Lower leg skin (tissue), 4 donors: ENCODE data around the gene ZPBP2. TPM values are rescaled to one million over a fixed set of nuclear protein-coding genes. Genes with fewer than 3 reads are reported as not detected.
"Not testable (repeated sequence)": the region's sequence is repeated elsewhere in the genome, so short reads cannot be mapped to it uniquely, and the experiment has no call there.

Source experiments
- DNase-seq, 2 donors: peaks; one replicate each; pipeline ENCODE4 v3.0.0-alpha.2; 2019; ENCODE audit warnings: low spot score in 2 of 2
- H3K4me3 ChIP-seq: fragments of 200-600 bp; sonication (generic); 2 replicates; pipeline ENCODE4 v1.5.1; 2017; ENCODE audit warnings: mild to moderate bottlenecking, low read depth; ENCODE audit not compliant: poor library complexity, severe bottlenecking
- POLR2A ChIP-seq, 2 donors: fragments of 450-650 bp; IDR thresholded peaks; one replicate each; pipeline ENCODE4 v1.6.1; 2016 to 2017; ENCODE audit warnings: antibody characterized with exemption in 2 of 2, mild to moderate bottlenecking in 1 of 2, moderate library complexity in 1 of 2
- WGBS, 2 donors: methylation state at CpG; one replicate each; pipeline ENCODE4 v1.1.5; 2018; 5-methylcytosine and 5-hydroxymethylcytosine counted together
- intact Hi-C: fragments of 100-400 bp; cut with DNase I; formaldehyde crosslinking; loops from one replicate; pipeline ENCODE4 v1.15.0; 2023; ENCODE audit warnings: low total_unique reads
- total RNA-seq, 4 donors: library from RNA; depleted of rRNA; stranded (reverse); fragments of >200 nt; gene quantifications; one replicate each; pipeline ENCODE4 v1.1.0, GENCODE V29; 2016
- TF ChIP-seq, protein P1 (sequence below), 3 donors: fragments of 450-650 bp; IDR thresholded peaks; one replicate each; pipeline ENCODE4 v1.5.1; 2016; ENCODE audit warnings: antibody characterized with exemption in 3 of 3, mild to moderate bottlenecking in 3 of 3, moderate library complexity in 2 of 3

ZPBP2 gene
- total RNA-seq, 4 donors from 2014 or later = not detected

DNA sequence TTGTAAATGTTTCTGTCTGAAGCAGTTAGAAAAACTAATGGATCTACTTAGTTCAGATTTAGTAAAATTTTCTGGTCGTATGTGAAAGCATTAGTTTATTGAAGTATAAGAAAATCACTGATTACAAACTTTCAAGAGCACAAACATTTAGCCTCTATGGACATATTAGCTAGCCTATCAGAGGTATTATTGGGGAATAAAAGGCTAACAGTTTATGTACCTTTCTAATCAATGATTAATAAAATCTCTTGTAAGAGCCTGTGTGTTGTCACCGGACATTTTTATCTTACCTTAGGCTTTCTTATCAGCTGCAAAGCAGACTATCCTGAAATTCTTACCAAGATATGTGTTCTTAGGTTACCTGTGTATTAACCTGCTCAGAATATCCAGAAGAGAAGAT lies 21.2 kb downstream of the ZPBP2 start:
- H3K4me3 ChIP-seq = no peak overlapping the region
- WGBS, 2 donors = 39 to 55% methylated on average over 2 of the region's 2 CpGs
- no peak for DNase-seq
- TF ChIP-seq POLR2A (IDR thresholded peaks at IDR 0.05) = no peak
- TF ChIP-seq, protein P1, sequence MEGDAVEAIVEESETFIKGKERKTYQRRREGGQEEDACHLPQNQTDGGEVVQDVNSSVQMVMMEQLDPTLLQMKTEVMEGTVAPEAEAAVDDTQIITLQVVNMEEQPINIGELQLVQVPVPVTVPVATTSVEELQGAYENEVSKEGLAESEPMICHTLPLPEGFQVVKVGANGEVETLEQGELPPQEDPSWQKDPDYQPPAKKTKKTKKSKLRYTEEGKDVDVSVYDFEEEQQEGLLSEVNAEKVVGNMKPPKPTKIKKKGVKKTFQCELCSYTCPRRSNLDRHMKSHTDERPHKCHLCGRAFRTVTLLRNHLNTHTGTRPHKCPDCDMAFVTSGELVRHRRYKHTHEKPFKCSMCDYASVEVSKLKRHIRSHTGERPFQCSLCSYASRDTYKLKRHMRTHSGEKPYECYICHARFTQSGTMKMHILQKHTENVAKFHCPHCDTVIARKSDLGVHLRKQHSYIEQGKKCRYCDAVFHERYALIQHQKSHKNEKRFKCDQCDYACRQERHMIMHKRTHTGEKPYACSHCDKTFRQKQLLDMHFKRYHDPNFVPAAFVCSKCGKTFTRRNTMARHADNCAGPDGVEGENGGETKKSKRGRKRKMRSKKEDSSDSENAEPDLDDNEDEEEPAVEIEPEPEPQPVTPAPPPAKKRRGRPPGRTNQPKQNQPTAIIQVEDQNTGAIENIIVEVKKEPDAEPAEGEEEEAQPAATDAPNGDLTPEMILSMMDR (IDR thresholded peaks at IDR 0.05) = no peak
- intact Hi-C loops = no loop called here

DNA sequence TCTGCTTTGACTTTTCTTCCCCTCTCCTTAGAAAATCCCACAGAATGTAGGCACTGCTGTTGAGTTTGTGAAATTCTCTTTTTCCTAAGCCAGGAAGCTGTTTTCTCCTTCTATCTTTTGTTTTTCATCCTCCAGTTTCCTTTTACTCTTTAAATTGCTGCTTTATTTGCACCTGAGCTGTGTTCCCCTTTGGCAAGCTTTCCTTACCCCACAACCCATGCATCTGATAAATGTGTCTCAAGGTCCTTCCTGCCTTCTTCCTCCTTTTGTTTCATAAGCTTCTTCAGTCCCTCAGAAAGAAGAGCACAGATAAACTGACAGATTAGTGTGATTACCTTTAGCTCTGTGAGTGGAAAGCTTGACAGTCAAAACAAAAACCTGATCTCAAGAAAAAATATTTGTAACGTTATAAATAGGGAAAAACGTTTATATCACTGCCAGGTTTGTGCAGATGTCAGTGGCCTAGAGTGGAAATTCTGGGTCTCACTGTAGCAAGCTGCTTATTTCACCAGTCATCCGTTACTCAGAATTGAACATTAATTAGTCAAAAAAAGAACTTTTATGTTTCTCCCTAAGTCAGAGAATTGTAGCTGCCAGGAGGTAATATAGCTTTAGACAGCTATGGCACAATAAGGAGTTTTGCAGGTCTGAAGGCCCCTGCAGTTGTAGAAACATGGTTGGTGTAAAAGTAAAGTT lies 26.8 kb downstream of the ZPBP2 start:
- TF ChIP-seq, protein P1 (IDR thresholded peaks at IDR 0.05) = no peak
- TF ChIP-seq POLR2A (IDR thresholded peaks at IDR 0.05) = no peak
- H3K4me3 ChIP-seq = no peak overlapping the region
- intact Hi-C loops = no loop called here
- DNase-seq = no peak
- WGBS, 2 donors = 25 to 26% methylated on average over 3 of the region's 3 CpGs

DNA sequence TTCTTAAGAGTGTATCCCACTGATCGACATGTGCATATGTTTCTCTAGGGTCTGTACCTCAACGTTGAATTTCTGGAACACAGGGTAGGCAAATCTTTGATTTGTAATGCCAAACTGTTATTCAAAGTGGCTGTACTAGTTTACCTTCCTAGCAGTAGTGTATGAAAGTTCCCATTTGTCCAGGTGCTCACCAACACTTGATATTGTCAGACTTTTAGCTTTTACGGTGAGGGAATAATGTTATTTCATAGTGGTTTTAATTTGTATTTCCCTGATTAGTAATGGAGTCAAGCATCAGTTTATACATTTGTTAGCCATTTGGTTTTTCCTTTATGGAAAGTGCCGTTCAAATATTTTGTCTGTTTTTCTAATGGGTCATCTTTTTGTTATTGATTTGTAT lies 30.1 kb downstream of the ZPBP2 start:
- TF ChIP-seq, protein P1 (IDR thresholded peaks at IDR 0.05) = no peak
- TF ChIP-seq POLR2A (IDR thresholded peaks at IDR 0.05) = no peak
- DNase-seq = no peak
- intact Hi-C loops = no loop called here
- 95 to 96% methylated on average over 4 of the region's 4 CpGs for WGBS, 2 donors
- H3K4me3 ChIP-seq = no peak overlapping the region

DNA sequence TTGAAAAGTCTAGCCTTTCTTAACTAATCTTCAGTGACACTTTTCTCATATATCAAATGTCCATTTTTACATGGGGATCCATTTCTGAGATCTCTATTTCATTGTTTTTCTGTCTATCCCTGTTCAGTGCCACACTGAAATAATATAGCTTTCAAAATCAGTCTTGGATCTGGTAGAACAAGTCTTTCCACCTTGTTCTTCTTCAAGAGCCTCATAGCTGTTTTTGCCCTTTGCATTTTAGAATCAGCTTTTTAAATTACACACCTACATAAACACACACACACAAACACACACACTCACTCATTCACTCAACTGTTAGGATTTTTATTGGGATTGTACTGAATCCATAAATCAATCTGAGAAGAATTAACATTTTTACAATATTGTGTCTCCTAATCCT lies 31.2 kb downstream of the ZPBP2 start:
- intact Hi-C loops = no loop called here
- DNase-seq = no peak
- TF ChIP-seq, protein P1 (IDR thresholded peaks at IDR 0.05) = no peak
- TF ChIP-seq POLR2A (IDR thresholded peaks at IDR 0.05) = no peak
- H3K4me3 ChIP-seq = no peak overlapping the region

DNA sequence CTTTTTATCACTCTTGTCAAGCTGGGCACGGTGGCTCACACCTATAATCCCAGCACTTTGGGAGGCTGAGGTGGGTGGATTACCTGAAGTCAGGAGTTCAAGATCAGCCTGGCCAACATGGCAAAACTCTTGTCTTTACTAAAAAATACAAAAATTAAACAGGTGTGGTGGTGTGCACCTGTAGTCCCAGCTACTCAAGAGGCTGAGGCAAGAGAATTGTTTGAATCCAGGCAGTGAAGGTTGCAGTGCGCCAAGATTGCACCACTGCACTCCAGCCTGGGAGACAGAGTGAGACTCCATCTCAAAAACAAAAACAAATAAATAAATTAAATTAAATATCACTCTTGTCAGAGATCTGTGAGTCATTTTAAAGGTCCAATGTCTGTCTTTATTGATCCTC lies 34.0 kb downstream of the ZPBP2 start:
- DNase-seq, H3K4me3 ChIP-seq, intact Hi-C loops: not testable (repeated sequence)
- WGBS, 2 donors = 86 to 95% methylated on average over 2 of the region's 2 CpGs

DNA sequence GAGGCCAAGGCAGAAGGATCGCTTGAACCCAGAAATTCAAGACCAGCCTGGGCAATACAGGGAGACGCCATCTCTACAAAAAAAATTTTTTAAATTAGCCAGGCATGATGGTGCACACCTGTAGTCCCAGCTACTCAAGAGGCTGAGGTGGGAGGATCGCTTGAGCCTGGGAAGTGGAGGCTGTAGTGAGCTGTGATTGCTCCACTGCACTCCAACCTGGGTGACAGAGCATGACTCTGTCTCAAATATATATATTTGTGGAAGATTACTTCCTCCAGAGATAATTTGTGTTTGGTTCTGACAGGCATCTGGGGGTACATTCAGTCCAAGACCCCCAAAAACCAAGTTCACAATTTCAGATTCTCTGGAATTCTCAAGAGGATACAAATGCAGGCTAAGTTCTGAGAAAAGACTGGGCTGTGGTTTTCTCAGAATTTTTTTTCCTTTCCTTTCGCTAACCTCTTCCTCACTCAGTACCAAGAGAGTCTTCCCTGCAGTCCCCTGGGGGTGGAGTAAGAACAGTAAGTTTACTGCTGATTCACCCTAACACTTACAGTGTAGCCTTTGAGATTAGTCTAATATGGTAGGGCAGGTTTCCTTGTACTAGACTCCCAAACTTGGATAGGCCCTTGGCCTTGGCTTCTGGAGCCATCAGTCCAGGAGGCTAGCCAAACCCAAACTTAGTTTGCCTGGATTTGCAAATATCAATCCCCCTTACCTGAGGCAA lies 35.3 kb downstream of the ZPBP2 start:
- H3K4me3 ChIP-seq = no peak overlapping the region
- 87 to 92% methylated on average over 4 of the region's 4 CpGs for WGBS, 2 donors
- TF ChIP-seq POLR2A (IDR thresholded peaks at IDR 0.05) = no peak
- TF ChIP-seq, protein P1 (IDR thresholded peaks at IDR 0.05) = no peak
- DNase-seq = no peak
- intact Hi-C loops = no loop called here
